ENCODE data around the gene AP1B1.
A peak's percentile ranks its signal among the peaks of the same experiment; 100 is the strongest.
"Not testable (repeated sequence)": the region's sequence is repeated elsewhere in the genome, so short reads cannot be mapped to it uniquely, and the experiment has no call there.

Gene AP1B1

GRCh38 chr22:29387921-29388758, at the start of gene AP1B1:
TSS of gene AP1B1 (minus strand) at chr22:29388570. CDS start at chr22:29367243, 21,327 bp downstream.
- Histone ChIP-seq H3K4me1 (ENCODE audit: control insufficient read depth, insufficient read depth, low read length) (peaks cover 4% of the 10 kb centered on the region; the same call in 1 of the 2 replicates), H3K36me3 (ENCODE audit: control insufficient read depth, insufficient read depth, low read length) (peaks cover 16% of the 10 kb centered on the region; the same call in 1 of the 2 replicates), H3K9ac (ENCODE audit: low read depth, low read length) (peak within 1 kb of the TSS; percentile 66; the same call in 1 of the 2 replicates), H3K4me3 (ENCODE audit: low read depth, low read length) (peak within 1 kb of the TSS; percentile 92), H3K27me3 (ENCODE audit: control insufficient read depth, insufficient read depth, low read length) (no peaks in the 10 kb centered on the region), H3K9me3 (ENCODE audit: control insufficient read depth, insufficient read depth, low read length) (no peaks in the 10 kb centered on the region), H3K27ac (ENCODE audit: low read depth, low read length) (peak within 1 kb of the TSS; percentile 57)

DNA sequence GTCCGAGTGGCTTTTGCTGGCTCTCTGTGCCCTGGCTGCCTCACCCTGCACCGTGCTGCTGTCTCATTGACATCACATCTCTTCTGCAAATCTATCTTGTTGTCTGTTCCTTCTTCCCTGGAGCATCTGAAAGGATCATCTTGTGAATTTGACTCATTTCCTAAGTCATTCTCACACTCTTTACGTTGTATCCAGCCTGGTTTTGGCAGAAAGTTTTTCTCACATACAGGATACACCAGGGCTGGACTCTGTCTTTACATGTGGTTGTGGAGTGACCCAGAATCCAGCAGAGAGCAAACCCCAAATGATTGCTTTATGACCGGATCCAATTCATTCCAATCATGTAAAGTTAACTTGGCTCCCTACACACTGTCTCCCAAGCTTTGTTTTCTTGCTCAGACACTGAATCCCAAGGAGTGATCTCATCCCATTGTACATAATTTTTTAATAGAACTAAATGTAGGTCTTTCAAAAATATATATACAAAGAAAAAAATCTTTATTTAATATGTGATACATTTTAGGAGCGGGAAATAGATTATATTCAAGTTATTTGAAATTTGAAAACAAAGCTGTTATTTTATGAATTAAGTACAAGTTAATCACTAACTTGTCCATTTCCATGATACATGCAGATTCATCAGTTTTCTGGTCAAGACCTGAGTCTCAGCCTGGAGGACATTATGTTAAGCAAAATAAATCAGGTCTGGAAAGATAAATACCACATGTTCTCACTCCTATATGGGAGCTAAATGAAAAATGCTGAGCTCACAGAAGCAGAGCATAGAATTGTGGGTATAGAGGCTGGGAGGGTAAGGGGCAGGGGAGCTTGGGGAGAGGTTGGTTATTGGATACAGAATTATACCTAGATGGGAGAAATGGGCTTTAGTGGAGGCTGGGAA, 47.1 kb upstream of the AP1B1 start:
- no peak overlapping the region for H3K4me3 ChIP-seq (ENCODE audit: low read depth, low read length)
- H3K9me3 ChIP-seq (ENCODE audit: control insufficient read depth, insufficient read depth, low read length) = no peaks in the 10 kb centered on the region
- H3K4me1 ChIP-seq (ENCODE audit: control insufficient read depth, insufficient read depth, low read length) = peaks cover 19% of the 10 kb centered on the region
- no peak overlapping the region for H3K9ac ChIP-seq (ENCODE audit: low read depth, low read length)
- no peak overlapping the region for H3K27ac ChIP-seq (ENCODE audit: low read depth, low read length)
- H3K27me3 ChIP-seq (ENCODE audit: control insufficient read depth, insufficient read depth, low read length) = no peaks in the 10 kb centered on the region
- H3K36me3 ChIP-seq (ENCODE audit: control insufficient read depth, insufficient read depth, low read length) = no peaks in the 10 kb centered on the region

- Histone ChIP-seq H3K9ac (ENCODE audit: low read depth, low read length) (no peak overlapping the region), H3K9me3 (ENCODE audit: control insufficient read depth, insufficient read depth, low read length) (no peaks in the 10 kb centered on the region), H3K4me1 (ENCODE audit: control insufficient read depth, insufficient read depth, low read length) (peaks cover 15% of the 10 kb centered on the region), H3K27me3 (ENCODE audit: control insufficient read depth, insufficient read depth, low read length) (no peaks in the 10 kb centered on the region), H3K27ac (ENCODE audit: low read depth, low read length) (no peak overlapping the region), H3K36me3 (ENCODE audit: control insufficient read depth, insufficient read depth, low read length) (no peaks in the 10 kb centered on the region), H3K4me3 (ENCODE audit: low read depth, low read length) (no peak overlapping the region)
Measured at GRCh38 chr22:29434288-29434687, 45.9 kb upstream of the AP1B1 start.

- H3K4me3 ChIP-seq (ENCODE audit: low read depth, low read length) = no peak overlapping the region
- peaks cover 15% of the 10 kb centered on the region for H3K4me1 ChIP-seq (ENCODE audit: control insufficient read depth, insufficient read depth, low read length)
- H3K27me3 ChIP-seq (ENCODE audit: control insufficient read depth, insufficient read depth, low read length) = no peaks in the 10 kb centered on the region
- no peak overlapping the region for H3K27ac ChIP-seq (ENCODE audit: low read depth, low read length)
- no peak overlapping the region for H3K9ac ChIP-seq (ENCODE audit: low read depth, low read length)
- H3K36me3 ChIP-seq (ENCODE audit: control insufficient read depth, insufficient read depth, low read length) = no peaks in the 10 kb centered on the region
- H3K9me3 ChIP-seq (ENCODE audit: control insufficient read depth, insufficient read depth, low read length) = no peaks in the 10 kb centered on the region
Measured at GRCh38 chr22:29433856-29434255, 45.5 kb upstream of the AP1B1 start.

DNA sequence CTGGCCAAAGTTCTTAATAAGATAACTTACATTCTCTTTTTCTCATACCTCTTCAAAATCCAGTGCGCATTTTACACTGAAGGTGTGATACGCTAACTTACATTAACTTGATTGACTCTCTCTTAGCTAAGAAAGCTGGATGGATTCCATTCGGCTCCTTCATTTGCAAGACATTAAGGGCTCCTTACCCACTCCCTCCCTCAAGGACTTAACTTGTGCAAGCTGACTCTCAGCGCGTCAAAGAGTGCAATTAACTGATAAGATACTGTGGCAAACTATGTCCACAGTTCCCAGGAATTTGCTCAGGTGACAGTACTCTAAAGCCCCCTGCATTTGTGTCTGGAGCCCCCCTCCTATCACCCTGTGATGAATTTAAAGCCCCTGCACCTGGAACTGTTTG, 43.6 kb upstream of the AP1B1 start:
- no peak overlapping the region for H3K4me3 ChIP-seq (ENCODE audit: low read depth, low read length)
- H3K4me1 ChIP-seq (ENCODE audit: control insufficient read depth, insufficient read depth, low read length) = peaks cover 15% of the 10 kb centered on the region
- no peaks in the 10 kb centered on the region for H3K27me3 ChIP-seq (ENCODE audit: control insufficient read depth, insufficient read depth, low read length)
- no peaks in the 10 kb centered on the region for H3K9me3 ChIP-seq (ENCODE audit: control insufficient read depth, insufficient read depth, low read length)
- no peak overlapping the region for H3K27ac ChIP-seq (ENCODE audit: low read depth, low read length)
- no peak overlapping the region for H3K9ac ChIP-seq (ENCODE audit: low read depth, low read length)
- no peaks in the 10 kb centered on the region for H3K36me3 ChIP-seq (ENCODE audit: control insufficient read depth, insufficient read depth, low read length)

GRCh38 chr22:29427176-29427760, 38.9 kb upstream of the AP1B1 start:
- peaks cover 10% of the 10 kb centered on the region for H3K4me1 ChIP-seq (ENCODE audit: control insufficient read depth, insufficient read depth, low read length)
- H3K36me3 ChIP-seq (ENCODE audit: control insufficient read depth, insufficient read depth, low read length) = no peaks in the 10 kb centered on the region
- H3K27me3 ChIP-seq (ENCODE audit: control insufficient read depth, insufficient read depth, low read length) = no peaks in the 10 kb centered on the region
- no peak overlapping the region for H3K9ac ChIP-seq (ENCODE audit: low read depth, low read length)
- H3K27ac ChIP-seq (ENCODE audit: low read depth, low read length) = no peak overlapping the region
- H3K4me3 ChIP-seq (ENCODE audit: low read depth, low read length) = no peak overlapping the region
- H3K9me3 ChIP-seq (ENCODE audit: control insufficient read depth, insufficient read depth, low read length) = no peaks in the 10 kb centered on the region

DNA sequence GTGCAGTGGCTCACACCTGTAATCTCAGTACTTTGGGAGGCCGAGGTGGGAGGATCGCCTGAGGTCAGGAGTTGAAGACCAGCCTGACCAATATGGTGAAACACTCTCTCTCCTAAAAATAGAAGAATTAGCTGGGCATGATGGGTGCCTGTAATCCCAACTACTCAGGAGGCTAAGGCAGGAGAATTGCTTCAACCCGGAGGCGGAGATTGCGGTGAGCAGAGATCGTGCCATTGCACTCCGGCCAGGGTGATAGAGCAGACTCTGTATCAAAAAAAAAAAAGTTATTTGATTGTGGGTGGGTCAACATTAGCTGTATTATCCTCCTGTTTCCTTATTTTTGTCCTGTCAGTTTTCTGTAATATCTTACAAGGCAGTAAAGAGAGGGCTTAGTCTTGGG, 38.1 kb upstream of the AP1B1 start:
- Histone ChIP-seq H3K4me1 (ENCODE audit: control insufficient read depth, insufficient read depth, low read length) (peaks cover 6% of the 10 kb centered on the region; the same call in 1 of the 2 replicates), H3K27me3 (ENCODE audit: control insufficient read depth, insufficient read depth, low read length) (no peaks in the 10 kb centered on the region), H3K9ac (ENCODE audit: low read depth, low read length) (no peak overlapping the region), H3K36me3 (ENCODE audit: control insufficient read depth, insufficient read depth, low read length) (no peaks in the 10 kb centered on the region), H3K27ac (ENCODE audit: low read depth, low read length) (no peak overlapping the region), H3K4me3 (ENCODE audit: low read depth, low read length) (no peak overlapping the region), H3K9me3 (ENCODE audit: control insufficient read depth, insufficient read depth, low read length) (no peaks in the 10 kb centered on the region)

GRCh38 chr22:29418704-29419103, 30.3 kb upstream of the AP1B1 start:
- H3K9ac ChIP-seq (ENCODE audit: low read depth, low read length); H3K27ac ChIP-seq (ENCODE audit: low read depth, low read length); H3K36me3 ChIP-seq (ENCODE audit: control insufficient read depth, insufficient read depth, low read length); H3K4me3 ChIP-seq (ENCODE audit: low read depth, low read length); H3K4me1 ChIP-seq (ENCODE audit: control insufficient read depth, insufficient read depth, low read length); H3K27me3 ChIP-seq (ENCODE audit: control insufficient read depth, insufficient read depth, low read length); H3K9me3 ChIP-seq (ENCODE audit: control insufficient read depth, insufficient read depth, low read length): not testable (repeated sequence)

- not testable (repeated sequence) for H3K4me3 ChIP-seq (ENCODE audit: low read depth, low read length); H3K4me1 ChIP-seq (ENCODE audit: control insufficient read depth, insufficient read depth, low read length); H3K36me3 ChIP-seq (ENCODE audit: control insufficient read depth, insufficient read depth, low read length); H3K9me3 ChIP-seq (ENCODE audit: control insufficient read depth, insufficient read depth, low read length); H3K9ac ChIP-seq (ENCODE audit: low read depth, low read length); H3K27ac ChIP-seq (ENCODE audit: low read depth, low read length); H3K27me3 ChIP-seq (ENCODE audit: control insufficient read depth, insufficient read depth, low read length)
Measured at GRCh38 chr22:29414951-29415591, 26.7 kb upstream of the AP1B1 start.

DNA sequence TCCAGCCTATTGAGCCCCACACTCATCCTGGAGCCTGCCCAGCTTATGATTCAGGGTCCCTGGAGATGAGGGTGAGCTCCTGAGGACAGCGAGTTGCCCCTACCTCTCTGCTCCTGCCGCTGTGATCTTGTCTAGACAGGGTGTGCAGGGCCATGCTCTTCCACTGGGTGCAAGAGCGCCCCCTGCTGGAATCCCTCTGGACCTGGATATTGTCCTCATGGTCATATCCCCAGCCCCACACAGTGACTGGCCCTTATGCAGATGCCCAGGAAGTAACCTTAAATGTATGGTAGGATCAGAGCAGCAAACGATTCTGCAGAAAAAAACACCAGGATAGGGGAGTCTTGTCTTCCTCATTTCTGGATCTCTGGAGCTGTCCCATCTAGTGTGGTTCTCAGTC, 24.4 kb upstream of the AP1B1 start:
- not testable (repeated sequence) for H3K9me3 ChIP-seq (ENCODE audit: control insufficient read depth, insufficient read depth, low read length); H3K4me1 ChIP-seq (ENCODE audit: control insufficient read depth, insufficient read depth, low read length); H3K27ac ChIP-seq (ENCODE audit: low read depth, low read length); H3K36me3 ChIP-seq (ENCODE audit: control insufficient read depth, insufficient read depth, low read length); H3K9ac ChIP-seq (ENCODE audit: low read depth, low read length); H3K4me3 ChIP-seq (ENCODE audit: low read depth, low read length); H3K27me3 ChIP-seq (ENCODE audit: control insufficient read depth, insufficient read depth, low read length)

Measured in HUES48 (cell line).